Keratinocyte (primary cell): ENCODE results near the gene UBE2J2. TPM values are rescaled to one million over a fixed set of nuclear protein-coding genes. Genes with fewer than 3 reads are reported as not detected.

Experiments used
- DNase-seq: peaks from one replicate; pipeline ENCODE4 v3.0.0-alpha.2; 2011; ENCODE audit warnings: low read depth, missing footprints, low spot score
- FAIRE-seq: peaks from 2 replicates; lab custom pipeline; 2011; peaks lifted over from hg19 to GRCh38; lab: Jason Lieb, UNC
- H2AFZ ChIP-seq: 2 replicates; pipeline ENCODE4 v1.6.0; 2012; ENCODE audit warnings: low read length, control low read depth, inconsistent platforms; ENCODE audit not compliant: control insufficient read depth
- H3K27ac ChIP-seq: 2 replicates; pipeline ENCODE4 v1.5.1; 2011; ENCODE audit warnings: low read length; ENCODE audit not compliant: control insufficient read depth, insufficient read depth
- H3K27me3 ChIP-seq: 3 replicates; pipeline ENCODE4 v1.6.0; 2011; ENCODE audit warnings: low read length; ENCODE audit not compliant: control insufficient read depth, insufficient read depth; ENCODE audit errors: extremely low read depth
- H3K36me3 ChIP-seq, 2 experiments: 2 replicates in 1 of 2; 3 replicates in 1 of 2; pipeline ENCODE4 v1.5.1; 2011; ENCODE audit warnings: low read length in 2 of 2, mild to moderate bottlenecking in 1 of 2; ENCODE audit not compliant: control insufficient read depth in 2 of 2, insufficient read depth in 2 of 2; ENCODE audit errors: extremely low read depth in 1 of 2
- H3K4me1 ChIP-seq: 3 replicates; pipeline ENCODE4 v1.5.1; 2011; ENCODE audit warnings: low read length; ENCODE audit not compliant: control insufficient read depth, insufficient read depth; ENCODE audit errors: extremely low read depth
- H3K4me2 ChIP-seq: 3 replicates; pipeline ENCODE4 v1.6.0; 2011; ENCODE audit warnings: low read depth, low read length; ENCODE audit not compliant: control insufficient read depth, insufficient read depth; ENCODE audit errors: extremely low read depth
- H3K4me3 ChIP-seq, 3 experiments: fragments of 200-600 bp in 1 of 3; sonication (generic) in 1 of 3; 2 replicates in 2 of 3; 3 replicates in 1 of 3; pipeline ENCODE4 v1.5.1; 2011 to 2016; ENCODE audit warnings: low read length in 3 of 3, mild to moderate bottlenecking in 3 of 3, control low read depth in 2 of 3, inconsistent platforms in 1 of 3, low read depth in 1 of 3, mixed read lengths in 1 of 3, mixed run types in 1 of 3, moderate library complexity in 1 of 3; ENCODE audit not compliant: control insufficient read depth in 2 of 3, insufficient read depth in 2 of 3; ENCODE audit errors: extremely low read depth in 1 of 3
- H3K79me2 ChIP-seq: 2 replicates; pipeline ENCODE4 v1.6.0; 2012; ENCODE audit warnings: low read length; ENCODE audit not compliant: control insufficient read depth, insufficient read depth
- H3K9ac ChIP-seq: 3 replicates; pipeline ENCODE4 v1.6.0; 2011; ENCODE audit warnings: low read length; ENCODE audit not compliant: control insufficient read depth, insufficient read depth; ENCODE audit errors: extremely low read depth
- H3K9me1 ChIP-seq: 3 replicates; pipeline ENCODE4 v1.6.0; 2011; ENCODE audit warnings: low read length; ENCODE audit not compliant: control insufficient read depth, insufficient read depth; ENCODE audit errors: extremely low read depth
- H3K9me3 ChIP-seq: 2 replicates; pipeline ENCODE4 v1.5.1; 2012; ENCODE audit warnings: low read depth, low read length; ENCODE audit not compliant: control insufficient read depth
- H4K20me1 ChIP-seq: 3 replicates; pipeline ENCODE4 v1.6.0; 2011; ENCODE audit warnings: low read length; ENCODE audit not compliant: control insufficient read depth, insufficient read depth; ENCODE audit errors: extremely low read depth
- EZH2 ChIP-seq: IDR thresholded peaks from one replicate; pipeline ENCODE4 v1.6.1; 2012; ENCODE audit warnings: inconsistent platforms, mild to moderate bottlenecking, low read length, moderate library complexity
- dilution Hi-C: fragments of 300-500 bp; cut with MboI; formaldehyde crosslinking; loops from one replicate; pipeline ENCODE4 v1.7.0; 2020; ENCODE audit warnings: low sequenced_read_pairs; ENCODE audit not compliant: extremely low pct_ligation_motif_present
- polyA plus RNA-seq, 5 experiments: library from polyadenylated mRNA; depleted of rRNA in 3 of 5; stranded (reverse) in 3 of 5; stranded (forward) in 1 of 5; unstranded in 1 of 5; fragments of >200 nt; gene quantifications; 1 replicate in 1 of 5; 2 replicates in 3 of 5; 3 replicates in 1 of 5; pipeline versions ENCODE4 v1.2.1 to v1.2.3, GENCODE V29; 2011 to 2012; ENCODE audit warnings: missing spikeins in 2 of 5, low read depth in 1 of 5, low replicate concordance in 1 of 5
- TF ChIP-seq, protein P1 (sequence below), 3 experiments: IDR thresholded peaks in 1 of 3; conservative IDR thresholded peaks in 1 of 3; optimal IDR thresholded peaks in 1 of 3; 2 replicates in 2 of 3; 3 replicates in 1 of 3; pipeline versions ENCODE3 to v1.5.1; 2011; ENCODE audit warnings: low read length in 3 of 3, mild to moderate bottlenecking in 3 of 3, moderate library complexity in 2 of 3, control low read depth in 1 of 3, inconsistent platforms in 1 of 3; ENCODE audit not compliant: insufficient read depth in 2 of 3; ENCODE audit errors: extremely low read depth in 1 of 3

Gene UBE2J2
- polyA plus RNA-seq, 1 donor (not counting 4 experiments of a cell fraction or from before 2014, with no cell fraction given), result 27.0 TPM

DNA sequence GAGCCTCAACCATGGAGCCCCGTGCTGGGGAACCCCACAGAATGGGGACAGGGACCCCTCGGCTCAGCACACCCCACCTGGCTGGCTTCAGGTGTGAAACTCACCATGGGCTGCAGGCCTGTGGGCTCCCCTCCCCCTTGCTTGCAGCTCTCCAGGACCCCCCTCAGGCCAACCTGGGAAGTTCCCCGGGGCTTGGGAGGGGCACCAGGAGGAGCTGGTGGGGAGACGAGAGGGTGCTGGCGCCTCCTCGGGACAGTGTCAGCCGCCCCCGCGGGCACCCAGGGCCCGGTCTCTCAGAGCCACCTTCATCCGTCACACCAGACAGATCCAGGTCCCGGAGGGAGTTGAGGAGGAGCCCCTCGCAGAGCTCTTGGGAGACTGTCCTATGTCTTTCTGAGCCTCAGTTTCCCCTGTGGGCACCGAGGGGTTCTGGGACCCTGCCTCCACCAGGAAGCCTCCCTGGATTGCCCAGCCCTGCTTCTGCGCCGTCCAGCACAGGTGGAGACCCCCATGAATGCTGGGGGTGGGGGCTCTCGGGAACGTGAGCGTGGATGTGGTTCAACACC, 66.6 kb downstream of the UBE2J2 start:
- Histone ChIP-seq H3K9me1 (no peaks in the 10 kb centered on the region), H3K79me2 (no peaks in the 10 kb centered on the region), H3K4me1 (peaks cover 6% of the 10 kb centered on the region), H3K9ac (no peak overlapping the region), H3K4me2 (peak overlapping the region; percentile 66), H3K27ac (no peak overlapping the region), H4K20me1 (no peaks in the 10 kb centered on the region), H3K27me3 (peaks cover 40% of the 10 kb centered on the region), H3K4me3 (no peak overlapping the region), H3K9me3 (no peaks in the 10 kb centered on the region), H3K36me3 (no peaks in the 10 kb centered on the region), H2AFZ (no peak overlapping the region)
- FAIRE-seq, result no peak
- dilution Hi-C loops, result no loop called here
- no peak for TF ChIP-seq EZH2
- TF ChIP-seq, protein P1, sequence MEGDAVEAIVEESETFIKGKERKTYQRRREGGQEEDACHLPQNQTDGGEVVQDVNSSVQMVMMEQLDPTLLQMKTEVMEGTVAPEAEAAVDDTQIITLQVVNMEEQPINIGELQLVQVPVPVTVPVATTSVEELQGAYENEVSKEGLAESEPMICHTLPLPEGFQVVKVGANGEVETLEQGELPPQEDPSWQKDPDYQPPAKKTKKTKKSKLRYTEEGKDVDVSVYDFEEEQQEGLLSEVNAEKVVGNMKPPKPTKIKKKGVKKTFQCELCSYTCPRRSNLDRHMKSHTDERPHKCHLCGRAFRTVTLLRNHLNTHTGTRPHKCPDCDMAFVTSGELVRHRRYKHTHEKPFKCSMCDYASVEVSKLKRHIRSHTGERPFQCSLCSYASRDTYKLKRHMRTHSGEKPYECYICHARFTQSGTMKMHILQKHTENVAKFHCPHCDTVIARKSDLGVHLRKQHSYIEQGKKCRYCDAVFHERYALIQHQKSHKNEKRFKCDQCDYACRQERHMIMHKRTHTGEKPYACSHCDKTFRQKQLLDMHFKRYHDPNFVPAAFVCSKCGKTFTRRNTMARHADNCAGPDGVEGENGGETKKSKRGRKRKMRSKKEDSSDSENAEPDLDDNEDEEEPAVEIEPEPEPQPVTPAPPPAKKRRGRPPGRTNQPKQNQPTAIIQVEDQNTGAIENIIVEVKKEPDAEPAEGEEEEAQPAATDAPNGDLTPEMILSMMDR (optimal IDR thresholded peaks at IDR 0.05 in 1 of 3, IDR thresholded peaks at IDR 0.05 in 1 of 3, conservative IDR thresholded peaks at IDR 0.05 in 1 of 3; ENCODE audit: extremely low read depth in 1 of 3, insufficient read depth in 2 of 3, low read length in 3 of 3), result no peak
- no peak for DNase-seq

DNA sequence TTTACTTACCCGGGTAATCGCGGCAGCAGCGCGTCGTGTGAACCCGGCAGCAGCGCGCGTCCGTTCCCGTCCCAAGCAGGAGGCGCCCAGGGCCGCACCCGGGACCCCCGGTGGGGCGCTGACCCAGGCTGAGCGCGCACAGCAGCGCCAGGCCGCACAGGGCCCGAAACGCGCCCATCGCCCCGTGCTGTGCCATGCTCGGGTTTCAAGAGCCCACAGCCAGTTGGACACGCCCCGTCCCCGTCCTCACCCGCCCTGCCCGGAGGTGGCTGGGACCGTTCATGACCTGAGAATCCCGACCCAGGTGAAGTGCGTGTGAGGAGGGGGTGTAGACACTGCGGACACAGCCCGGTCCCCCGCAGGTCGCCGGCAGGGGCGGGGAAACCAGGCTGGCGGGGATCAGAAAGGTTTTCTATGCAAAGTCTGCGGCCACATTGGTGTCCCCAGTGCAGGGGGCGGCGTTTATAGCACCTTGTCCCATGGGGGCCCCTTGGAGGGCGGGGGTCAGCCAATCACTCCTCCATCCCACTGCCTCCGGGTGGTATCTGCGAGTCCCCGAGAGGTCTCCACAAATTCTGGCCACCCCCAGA, 67.2 kb downstream of the UBE2J2 start, which contains the start of gene TNFRSF18:
Gene TNFRSF18, minus strand, starts transcription at position 217 of the 590 bp plus-strand sequence. Its CDS starts 21 bp downstream, at position 196.
- Histone ChIP-seq H3K4me2 (peak within 1 kb of the TSS; percentile 66), H3K4me1 (peaks cover 6% of the 10 kb centered on the region), H3K9ac (no peak within 1 kb of the TSS)

More for the DNA sequence above, 67.2 kb downstream of the UBE2J2 start, which contains the start of gene TNFRSF18:
- TF ChIP-seq, protein P1 (optimal IDR thresholded peaks at IDR 0.05 in 1 of 3, IDR thresholded peaks at IDR 0.05 in 1 of 3, conservative IDR thresholded peaks at IDR 0.05 in 1 of 3; ENCODE audit: extremely low read depth in 1 of 3, insufficient read depth in 2 of 3, low read length in 3 of 3), result no peak
- peak; percentile 43 for TF ChIP-seq EZH2
- no peaks in the 10 kb centered on the region for H3K9me3 ChIP-seq
- FAIRE-seq (no peak), DNase-seq (no peak)
- H2AFZ ChIP-seq, result peak within 1 kb of the TSS; percentile 33
- no peaks in the 10 kb centered on the region for H3K36me3 ChIP-seq
- no peaks in the 10 kb centered on the region for H3K9me1 ChIP-seq
- peaks cover 40% of the 10 kb centered on the region for H3K27me3 ChIP-seq
- no peak within 1 kb of the TSS for H3K27ac ChIP-seq
- dilution Hi-C loops, result no loop called here
- H3K79me2 ChIP-seq, result no peaks in the 10 kb centered on the region
- H4K20me1 ChIP-seq, result no peaks in the 10 kb centered on the region
- peak within 1 kb of the TSS in 2 of 3 experiments; percentile 22 to 46 for H3K4me3 ChIP-seq
